Choroid plexus epithelial cell (primary cell): ENCODE data around the gene MYL7.

ENCODE experiments used
- DNase-seq: peaks from one replicate; pipeline ENCODE4 v3.0.0-alpha.2; 2010; ENCODE audit warnings: low read depth
- H3K4me3 ChIP-seq: 2 replicates; pipeline ENCODE4 v1.5.1; 2011; ENCODE audit warnings: low read depth, mild to moderate bottlenecking, control low read depth, low read length, moderate library complexity
- CTCF ChIP-seq: conservative IDR thresholded peaks from 2 replicates; pipeline ENCODE4 v1.5.1; 2011; ENCODE audit warnings: low read depth, mild to moderate bottlenecking, control low read depth, inconsistent platforms, low read length, moderate library complexity

Gene MYL7

GRCh38 chr7:44163591-44163990 is 22.5 kb upstream of the MYL7 start:
- no peak overlapping the region for H3K4me3 ChIP-seq
- DNase-seq: peak; percentile 78
- TF ChIP-seq CTCF: no peak

- no peak for TF ChIP-seq CTCF
- DNase-seq: no peak
- no peak overlapping the region for H3K4me3 ChIP-seq
Observed at GRCh38 chr7:44162785-44163395, 21.8 kb upstream of the MYL7 start.

DNA sequence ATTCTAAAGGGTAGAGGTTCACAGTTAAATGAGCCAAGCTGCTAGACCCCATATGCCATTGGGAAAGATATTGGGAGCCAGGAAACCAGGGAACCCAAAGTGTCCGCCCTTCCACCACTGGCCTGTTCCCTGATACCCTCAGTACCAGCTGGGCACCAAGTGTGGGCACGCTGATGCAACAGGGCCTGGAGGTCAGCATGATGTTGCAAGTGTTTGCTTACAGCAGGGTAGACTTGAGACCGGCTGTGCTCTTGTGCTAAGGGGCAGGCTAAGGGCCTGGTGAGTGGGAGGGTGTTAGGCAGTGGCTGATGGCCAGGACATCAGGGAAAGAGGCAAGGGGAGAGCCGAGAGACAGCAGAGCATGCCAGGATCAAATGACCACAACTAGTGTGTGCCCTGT is 21.0 kb upstream of the MYL7 start:
- no peak for TF ChIP-seq CTCF
- DNase-seq: no peak

GRCh38 chr7:44161371-44161770 is 20.2 kb upstream of the MYL7 start:
- no peak for DNase-seq
- H3K4me3 ChIP-seq: no peak overlapping the region
- no peak for TF ChIP-seq CTCF

More for the DNA sequence above, 21.0 kb upstream of the MYL7 start:
- no peak overlapping the region for H3K4me3 ChIP-seq

DNA sequence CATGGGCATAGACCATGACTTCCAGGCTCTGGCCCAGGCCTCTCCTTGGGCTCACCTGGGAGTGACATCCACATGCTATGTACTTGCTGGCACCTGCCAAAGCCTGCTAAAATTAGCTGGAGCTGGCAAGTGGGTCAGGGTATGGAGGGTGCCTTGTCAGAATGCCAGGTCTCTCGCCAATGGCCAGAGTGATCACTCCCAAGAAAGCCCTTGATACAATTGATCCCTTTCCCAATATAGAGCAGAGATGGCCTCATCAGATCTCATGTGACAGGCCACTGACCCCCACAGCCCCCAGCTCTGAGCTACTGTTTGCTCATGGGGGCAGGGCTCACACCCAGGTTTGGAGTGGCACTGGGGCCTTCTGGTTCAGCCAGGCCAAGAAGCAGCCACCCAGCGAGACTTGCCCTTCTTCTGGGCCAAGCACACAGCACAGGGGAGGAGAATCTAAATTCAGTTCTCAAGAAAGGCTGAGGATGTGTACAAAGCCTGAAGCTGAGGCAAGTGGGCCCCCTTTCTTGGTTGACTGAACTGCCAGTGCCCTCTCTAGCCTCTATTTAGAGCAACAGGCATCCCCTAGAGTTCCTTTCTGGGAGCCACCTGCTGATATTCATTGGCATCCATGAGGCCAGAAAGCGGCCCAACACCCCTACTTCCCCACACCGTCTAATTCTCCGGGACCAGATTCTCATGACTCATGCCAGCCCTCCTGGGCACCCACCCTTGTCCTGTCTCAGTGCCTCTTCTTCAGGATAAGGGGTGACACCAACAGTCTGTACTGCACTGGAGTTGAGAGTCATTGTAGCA is 18.9 kb upstream of the MYL7 start:
- H3K4me3 ChIP-seq: no peak overlapping the region
- no peak for DNase-seq
- no peak for TF ChIP-seq CTCF

DNA sequence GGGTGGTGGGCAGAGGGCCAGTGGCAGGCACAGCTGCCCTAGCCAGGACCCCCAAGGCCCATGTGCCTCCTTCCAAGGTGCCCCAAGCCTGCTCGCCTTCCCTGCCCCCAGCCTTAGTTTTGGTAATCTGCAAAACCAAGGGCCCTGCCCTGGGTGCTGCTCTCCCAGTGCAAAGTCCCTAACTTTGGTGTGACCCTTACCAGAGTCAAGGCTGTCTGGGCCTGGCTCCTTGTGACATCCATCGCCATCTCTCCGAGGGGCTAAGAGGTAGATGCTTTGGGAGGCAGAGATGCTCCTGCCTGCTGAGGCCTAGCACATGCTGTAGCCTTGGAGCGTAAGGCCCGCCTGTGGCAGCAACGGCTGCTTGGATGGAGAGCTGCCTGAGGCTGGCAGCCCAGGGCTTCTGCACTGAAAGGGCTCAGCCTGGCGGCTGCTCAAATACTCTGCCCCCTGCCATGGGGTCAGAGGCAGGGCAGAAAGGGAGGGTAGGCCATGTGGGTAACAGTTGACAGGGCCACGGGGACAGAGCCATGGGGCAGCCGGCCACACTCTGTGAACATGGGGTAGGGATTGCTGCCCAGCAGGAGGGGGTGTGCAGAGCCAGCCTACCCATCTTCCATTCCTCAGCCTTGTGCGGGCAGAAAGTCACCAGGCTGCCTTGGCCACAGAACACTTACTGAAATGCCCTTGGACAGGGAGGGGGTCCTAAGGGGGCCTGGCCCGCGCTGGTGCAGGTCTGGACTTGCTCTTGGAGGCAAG is 17.9 kb upstream of the MYL7 start:
- H3K4me3 ChIP-seq: no peak overlapping the region

More for the DNA sequence above, 17.9 kb upstream of the MYL7 start:
- no peak for TF ChIP-seq CTCF
- no peak for DNase-seq
